Gastrocnemius medialis (tissue), 4 donors: ENCODE data around the gene CDK13. TPM values are rescaled to one million over a fixed set of nuclear protein-coding genes. Genes with fewer than 3 reads are reported as not detected.

Experiments used
- ATAC-seq, 2 donors: fragments of 150-250 bp; one replicate each; pipeline ENCODE4 v1.9.1; 2016
- DNase-seq, 2 donors: peaks; one replicate each; pipeline ENCODE4 v3.0.0-alpha.2; 2019
- H3K27ac ChIP-seq, 4 donors: fragments of 200-600 bp; sonication (generic); 1 replicate in 1 of 4; 2 replicates in 3 of 4; pipeline ENCODE4 v1.5.1; 2016 to 2018; ENCODE audit warnings: mild to moderate bottlenecking in 2 of 4, moderate library complexity in 1 of 4
- H3K27me3 ChIP-seq, 3 donors: fragments of 200-600 bp; sonication (generic) in 2 of 3; 1 replicate in 1 of 3; 2 replicates in 2 of 3; pipeline versions ENCODE4 v1.5.1 to v1.6.0; 2016 to 2019; ENCODE audit warnings: mild to moderate bottlenecking in 1 of 3, moderate library complexity in 1 of 3
- H3K36me3 ChIP-seq, 2 donors: fragments of 200-600 bp; sonication (generic) in 1 of 2; one replicate each; pipeline ENCODE4 v1.5.1; 2017 to 2018
- H3K4me1 ChIP-seq, 2 donors: fragments of 200-600 bp; sonication (generic) in 1 of 2; one replicate each; pipeline ENCODE4 v1.5.1; 2016 to 2017; ENCODE audit warnings: mild to moderate bottlenecking in 2 of 2
- H3K4me3 ChIP-seq, 4 donors: fragments of 200-600 bp; sonication (generic) in 3 of 4; 1 replicate in 1 of 4; 2 replicates in 3 of 4; pipeline ENCODE4 v1.5.1; 2016 to 2019; ENCODE audit warnings: mild to moderate bottlenecking in 2 of 4
- H3K9me3 ChIP-seq, 3 donors: fragments of 200-600 bp; sonication (generic) in 2 of 3; 1 replicate in 1 of 3; 2 replicates in 2 of 3; pipeline ENCODE4 v1.5.1; 2016 to 2019
- POLR2A ChIP-seq, 2 donors: fragments of 450-650 bp; IDR thresholded peaks; one replicate each; pipeline ENCODE4 v1.6.1; 2017; ENCODE audit warnings: antibody characterized with exemption in 2 of 2, mild to moderate bottlenecking in 2 of 2, moderate library complexity in 2 of 2
- in situ Hi-C, 4 donors: fragments of 200-750 bp; cut with MboI; loops; one replicate each; pipeline versions ENCODE4 v1.15.0 to v1.8.0; 2017; ENCODE audit warnings: low sequenced_read_pairs in 4 of 4
- intact Hi-C: fragments of 100-400 bp; cut with DNase I; formaldehyde crosslinking; loops from one replicate; pipeline ENCODE4 v1.15.1; 2023; ENCODE audit warnings: low total_unique reads
- total RNA-seq, 4 donors: library from RNA; depleted of rRNA; stranded (reverse); fragments of >200 nt; gene quantifications; one replicate each; pipeline versions ENCODE4 v1.1.0 to v1.2.3, GENCODE V29; 2016
- TF ChIP-seq, protein P1 (sequence below), 5 experiments: fragments of 450-650 bp in 3 of 5; fragments of 200-600 bp in 2 of 5; sonication (generic) in 2 of 5; IDR thresholded peaks in 4 of 5; conservative IDR thresholded peaks in 1 of 5; 1 replicate in 4 of 5; 2 replicates in 1 of 5; pipeline ENCODE4 v1.5.1; 2016 to 2019; ENCODE audit warnings: antibody characterized with exemption in 5 of 5, mild to moderate bottlenecking in 3 of 5, moderate library complexity in 3 of 5

Gene CDK13
- total RNA-seq, 4 donors from 2014 or later: 25.0 to 50.8 (median 29.4) TPM

DNA sequence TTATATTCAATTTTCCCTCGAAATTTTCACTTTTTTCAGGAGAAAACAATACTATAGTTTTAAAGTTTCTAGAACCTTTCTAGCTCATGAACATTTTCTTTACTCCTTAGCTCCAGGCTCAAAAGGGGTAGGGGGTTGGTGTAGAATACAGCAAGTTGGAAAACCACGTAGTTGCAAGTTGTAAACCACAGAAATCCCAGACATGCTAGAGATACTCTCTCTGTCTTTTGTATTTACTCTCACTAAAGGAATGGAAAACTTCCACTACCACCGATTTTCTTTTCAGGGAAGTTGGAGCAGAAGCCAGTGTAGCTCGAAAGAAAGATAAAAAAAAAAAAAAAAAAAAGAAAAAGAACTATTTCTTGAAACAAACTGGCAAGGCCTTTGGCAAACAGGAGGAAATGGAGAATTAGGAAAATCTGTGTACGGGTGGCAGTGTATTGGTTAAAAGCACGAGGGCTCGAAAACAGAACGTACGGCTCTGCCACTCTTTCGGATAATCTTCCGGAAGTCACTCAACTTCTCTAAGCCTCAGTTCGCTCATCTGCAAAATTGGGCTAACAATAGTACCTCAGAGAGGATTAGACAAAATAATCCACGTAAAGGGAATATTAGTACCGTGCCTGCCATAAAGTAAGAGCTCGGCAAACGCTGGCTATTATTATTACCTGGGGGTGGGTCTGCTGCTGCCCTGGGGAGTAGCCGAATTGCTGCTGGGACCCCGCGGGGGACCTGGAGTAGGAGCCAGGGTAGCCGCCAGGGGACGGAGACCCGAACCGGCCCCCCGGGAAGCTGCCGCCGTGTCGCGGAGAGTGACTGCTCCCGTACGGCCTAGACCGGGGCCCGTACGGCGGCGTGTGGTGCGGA is 183.7 kb downstream of the CDK13 start:
- no peaks in the 10 kb centered on the region for H3K9me3 ChIP-seq
- in situ Hi-C loops (loop anchor here in 1 of 4 donors (10.0 kb wide), 1 partner anchor 239 kb away; no protein-coding TSS in a partner anchor), intact Hi-C loops (loop anchor here (1.0 to 10.0 kb wide), 4 partner anchors 51 to 569 kb away; partner anchors contain the start of gene YAE1)
- no peaks in the 10 kb centered on the region for H3K36me3 ChIP-seq
- peak overlapping the region; percentile 81 to 98 (median 92) for H3K4me3 ChIP-seq
- peak overlapping the region; percentile 89 to 98 (median 92) for H3K27ac ChIP-seq
- H3K4me1 ChIP-seq: peaks cover 35 to 40% of the 10 kb centered on the region in 2 donors
- ATAC-seq: peak; percentile 57 to 65
- DNase-seq: no peak
- H3K27me3 ChIP-seq: no peaks in the 10 kb centered on the region
- TF ChIP-seq, protein P1, sequence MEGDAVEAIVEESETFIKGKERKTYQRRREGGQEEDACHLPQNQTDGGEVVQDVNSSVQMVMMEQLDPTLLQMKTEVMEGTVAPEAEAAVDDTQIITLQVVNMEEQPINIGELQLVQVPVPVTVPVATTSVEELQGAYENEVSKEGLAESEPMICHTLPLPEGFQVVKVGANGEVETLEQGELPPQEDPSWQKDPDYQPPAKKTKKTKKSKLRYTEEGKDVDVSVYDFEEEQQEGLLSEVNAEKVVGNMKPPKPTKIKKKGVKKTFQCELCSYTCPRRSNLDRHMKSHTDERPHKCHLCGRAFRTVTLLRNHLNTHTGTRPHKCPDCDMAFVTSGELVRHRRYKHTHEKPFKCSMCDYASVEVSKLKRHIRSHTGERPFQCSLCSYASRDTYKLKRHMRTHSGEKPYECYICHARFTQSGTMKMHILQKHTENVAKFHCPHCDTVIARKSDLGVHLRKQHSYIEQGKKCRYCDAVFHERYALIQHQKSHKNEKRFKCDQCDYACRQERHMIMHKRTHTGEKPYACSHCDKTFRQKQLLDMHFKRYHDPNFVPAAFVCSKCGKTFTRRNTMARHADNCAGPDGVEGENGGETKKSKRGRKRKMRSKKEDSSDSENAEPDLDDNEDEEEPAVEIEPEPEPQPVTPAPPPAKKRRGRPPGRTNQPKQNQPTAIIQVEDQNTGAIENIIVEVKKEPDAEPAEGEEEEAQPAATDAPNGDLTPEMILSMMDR (IDR thresholded peaks at IDR 0.05 in 4 of 5, conservative IDR thresholded peaks at IDR 0.05 in 1 of 5): no peak
- no peak for TF ChIP-seq POLR2A (IDR thresholded peaks at IDR 0.05)

DNA sequence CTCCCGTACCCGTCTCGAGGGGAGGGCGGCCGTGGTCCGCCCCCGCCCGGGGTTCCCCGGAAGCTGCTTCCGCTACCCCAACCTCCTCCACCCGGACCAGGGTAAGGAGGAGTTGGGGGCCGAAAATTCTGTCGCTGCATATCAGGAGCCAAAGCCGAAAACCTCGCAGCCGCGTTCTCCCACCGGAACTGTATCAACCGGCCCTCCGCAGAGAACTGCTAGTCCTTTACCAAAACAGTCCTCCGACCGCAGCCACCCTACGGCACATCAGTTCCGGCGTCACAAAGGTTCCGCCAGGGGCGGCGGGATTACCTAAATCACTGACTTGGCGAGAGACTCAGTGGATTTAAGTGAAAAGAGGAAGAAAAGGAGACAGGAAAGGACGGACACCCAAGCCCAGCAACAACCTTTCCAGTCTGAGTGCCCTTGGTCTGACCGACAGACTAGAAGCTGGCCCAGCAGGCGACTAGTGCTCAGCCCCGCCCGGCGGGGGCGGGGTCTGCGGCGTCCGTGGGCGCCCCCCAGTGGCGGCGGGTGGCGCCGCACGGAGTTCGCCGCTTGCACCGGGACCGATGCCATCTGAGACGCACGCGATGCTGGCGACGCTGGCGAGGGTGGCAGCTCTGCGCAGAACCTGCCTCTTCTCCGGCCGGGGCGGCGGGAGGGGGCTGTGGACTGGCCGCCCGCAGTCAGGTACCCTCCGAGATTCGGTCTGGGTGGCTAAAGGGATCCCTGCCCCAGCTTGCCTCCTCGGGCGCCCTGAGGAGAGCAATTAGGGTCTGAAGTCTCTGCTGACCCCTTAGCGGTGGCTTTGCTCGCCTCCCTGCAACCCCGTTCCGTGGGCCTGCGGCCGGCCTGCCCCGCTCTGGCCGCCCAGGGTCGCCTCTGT is 184.6 kb downstream of the CDK13 start, which contains the start of the genes MPLKIP and SUGCT:
Gene MPLKIP (minus strand): TSS at position 195 of the 889 bp plus-strand sequence. CDS start 55 bp downstream, at position 140.
Gene SUGCT (plus strand): TSS at position 578 of the 889 bp plus-strand sequence.
- peak within 1 kb of the TSS; percentile 89 to 98 (median 92) for H3K27ac ChIP-seq
- in situ Hi-C loops: loop anchor here in 1 of 4 donors (10.0 kb wide), 1 partner anchor 240 kb away; no protein-coding TSS in a partner anchor
- TF ChIP-seq, protein P1 (IDR thresholded peaks at IDR 0.05 in 4 of 5, conservative IDR thresholded peaks at IDR 0.05 in 1 of 5): peak; percentile 88 to 100 (median 96)
- TF ChIP-seq POLR2A (IDR thresholded peaks at IDR 0.05): peak; percentile 56 to 74
- ATAC-seq (peak; percentile 93 to 94), DNase-seq (peak; percentile 76 to 79)
- intact Hi-C loops: loop anchor here (1.0 to 10.0 kb wide), 4 partner anchors 52 to 570 kb away; partner anchors contain the start of gene YAE1
- no peaks in the 10 kb centered on the region for H3K9me3 ChIP-seq
- H3K4me1 ChIP-seq: peaks cover 32 to 39% of the 10 kb centered on the region in 2 donors
- H3K36me3 ChIP-seq: no peaks in the 10 kb centered on the region
- no peaks in the 10 kb centered on the region for H3K27me3 ChIP-seq
- peak within 1 kb of the TSS; percentile 81 to 98 (median 92) for H3K4me3 ChIP-seq

DNA sequence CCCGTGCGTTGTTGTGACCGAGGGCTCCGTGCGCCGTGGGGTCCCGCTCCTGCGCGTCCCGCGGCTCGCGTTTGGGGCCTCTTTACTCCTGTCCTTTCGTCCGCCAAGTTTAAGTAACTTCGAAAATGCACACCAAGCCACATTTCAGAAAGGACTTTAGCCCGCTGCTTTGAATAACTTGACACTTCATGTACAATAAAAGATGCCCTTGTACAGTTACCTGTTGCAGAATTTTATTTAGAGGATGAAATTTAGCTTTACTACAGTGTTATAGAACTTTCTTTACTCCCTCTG is 185.2 kb downstream of the CDK13 start:
- Histone ChIP-seq H3K4me1 (peaks cover 27 to 34% of the 10 kb centered on the region in 2 donors), H3K36me3 (no peaks in the 10 kb centered on the region), H3K9me3 (no peaks in the 10 kb centered on the region), H3K27me3 (no peaks in the 10 kb centered on the region), H3K4me3 (peak overlapping the region; percentile 81 to 98 (median 92)), H3K27ac (peak overlapping the region; percentile 89 to 98 (median 92))
- no peak for ATAC-seq
- in situ Hi-C loops (loop anchor here in 1 of 4 donors (10.0 kb wide), 1 partner anchor 240 kb away; no protein-coding TSS in a partner anchor), intact Hi-C loops (loop anchor here (10.0 kb wide), 1 partner anchor 570 kb away; the partner anchor contains the start of gene YAE1)
- TF ChIP-seq, protein P1 (IDR thresholded peaks at IDR 0.05 in 4 of 5, conservative IDR thresholded peaks at IDR 0.05 in 1 of 5): no peak
- TF ChIP-seq POLR2A (IDR thresholded peaks at IDR 0.05): no peak
- DNase-seq: no peak

DNA sequence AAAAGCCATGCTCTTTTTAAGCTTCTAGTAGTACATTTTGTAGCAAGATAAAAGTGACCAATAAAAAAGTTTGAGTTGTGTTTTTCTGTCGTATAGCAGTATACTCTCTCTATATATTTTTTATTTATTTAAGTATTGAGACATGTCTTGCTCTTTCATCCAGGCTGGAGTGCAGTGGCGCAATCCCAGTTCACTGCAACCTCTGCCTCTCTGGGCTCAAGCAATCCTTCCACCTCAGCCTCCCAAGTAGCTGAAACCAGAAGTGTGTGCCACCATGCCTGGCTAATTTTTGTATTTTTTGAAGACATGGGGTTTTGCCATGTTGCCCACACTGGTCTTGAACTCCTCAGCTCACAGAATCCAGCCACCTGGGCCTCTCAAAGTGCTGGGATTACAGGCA is 187.5 kb downstream of the CDK13 start:
- Histone ChIP-seq H3K4me3 (no peak overlapping the region), H3K36me3 (no peaks in the 10 kb centered on the region), H3K4me1 (peaks cover 13 to 15% of the 10 kb centered on the region in 2 donors), H3K27me3 (no peaks in the 10 kb centered on the region), H3K27ac (no peak overlapping the region), H3K9me3 (no peaks in the 10 kb centered on the region)
- no peak for ATAC-seq
- in situ Hi-C loops (loop anchor here in 1 of 4 donors (10.0 kb wide), 1 partner anchor 243 kb away; no protein-coding TSS in a partner anchor), intact Hi-C loops (loop anchor here (10.0 kb wide), 1 partner anchor 573 kb away; the partner anchor contains the start of gene YAE1)
- TF ChIP-seq, protein P1 (IDR thresholded peaks at IDR 0.05 in 4 of 5, conservative IDR thresholded peaks at IDR 0.05 in 1 of 5): no peak
- TF ChIP-seq POLR2A (IDR thresholded peaks at IDR 0.05): no peak
- no peak for DNase-seq
